MV-4-11 (cell line): ENCODE data around the gene DNAAF5.
A peak's percentile ranks its signal among the peaks of the same experiment; 100 is the strongest.

Experiments used
- DNase-seq: peaks from one replicate; lab custom pipeline; 2025; lab: John Stamatoyannopoulos, UW

The DNAAF5 gene

GRCh38 chr7:707296-708000, 19.1 kb upstream of the DNAAF5 start:
- no peak for DNase-seq

DNA sequence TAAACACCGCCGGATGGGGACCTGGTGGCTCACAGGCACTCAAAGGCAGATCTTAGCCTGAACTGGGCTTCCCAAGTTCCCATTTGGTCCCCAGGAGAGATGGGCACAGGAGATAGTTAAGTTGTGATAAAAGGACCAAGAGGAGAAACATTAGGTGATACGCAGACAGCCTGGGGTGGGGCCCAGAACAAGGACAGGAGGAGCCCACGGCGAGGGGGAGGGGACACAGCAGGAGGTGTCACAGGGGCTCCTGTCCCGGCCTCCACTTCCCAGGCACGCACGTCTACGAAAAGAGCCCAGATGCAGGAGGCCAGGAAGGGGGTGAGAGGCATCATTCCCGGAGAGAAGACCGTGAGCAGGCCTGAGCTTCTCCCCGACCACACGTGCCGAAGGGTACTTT, 16.3 kb upstream of the DNAAF5 start:
- DNase-seq, result no peak

- no peak for DNase-seq
Measured at GRCh38 chr7:711093-711921, 15.2 kb upstream of the DNAAF5 start.

- no peak for DNase-seq
Measured at GRCh38 chr7:711922-712380, 14.5 kb upstream of the DNAAF5 start.

DNA sequence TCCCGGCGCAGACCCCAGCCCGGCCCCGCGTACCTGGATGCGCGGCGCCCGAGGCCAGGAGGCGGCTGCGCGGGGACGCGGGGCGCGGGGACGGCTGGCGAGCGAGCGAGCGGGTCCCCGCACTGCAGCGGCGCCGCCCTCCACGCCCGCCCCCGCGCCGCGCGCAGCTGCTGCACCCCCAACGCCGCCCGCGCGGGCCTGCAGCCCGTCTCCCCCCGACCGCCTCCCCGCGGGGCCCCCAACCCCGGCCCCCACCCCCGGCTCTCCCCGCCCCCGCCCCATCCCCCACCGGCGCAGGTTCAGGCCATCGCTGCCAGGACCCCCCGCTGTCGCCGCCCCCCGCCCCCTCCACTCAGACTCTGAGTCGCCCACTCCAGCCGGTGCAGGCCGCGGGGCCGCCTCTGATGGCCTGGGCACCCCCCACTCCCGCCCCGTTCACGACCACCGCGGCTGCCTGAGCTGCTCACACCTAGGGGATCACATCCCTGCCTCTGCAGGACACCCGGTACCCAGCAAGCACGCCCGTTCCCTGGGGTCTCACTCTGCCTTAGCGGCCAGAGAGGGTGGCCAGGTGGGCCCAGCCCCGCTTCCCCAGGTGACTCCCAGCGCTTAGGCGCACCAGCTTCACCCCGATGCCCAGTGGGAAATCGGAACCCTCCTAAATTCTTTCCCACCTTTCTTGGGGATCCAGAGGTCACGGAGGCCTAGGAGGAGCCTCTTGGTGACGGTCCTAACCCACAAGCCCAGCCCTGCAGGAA, 13.9 kb upstream of the DNAAF5 start:
- no peak for DNase-seq

DNA sequence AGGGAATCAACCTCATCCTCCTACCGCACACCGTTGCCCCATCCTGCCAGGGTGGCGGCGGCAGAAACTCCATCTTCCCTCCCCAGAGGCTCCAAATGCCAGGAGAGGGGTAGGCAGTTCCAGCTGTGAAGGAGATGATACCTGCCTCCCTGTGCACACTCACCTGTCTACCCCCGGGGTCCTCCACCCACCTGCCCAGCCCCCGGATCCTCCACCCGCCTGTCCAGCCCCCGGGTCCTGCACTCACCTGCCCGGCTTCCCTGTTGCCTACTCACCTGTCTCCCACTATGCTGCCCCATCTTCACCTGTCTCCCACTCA, 13.4 kb upstream of the DNAAF5 start:
- no peak for DNase-seq

DNA sequence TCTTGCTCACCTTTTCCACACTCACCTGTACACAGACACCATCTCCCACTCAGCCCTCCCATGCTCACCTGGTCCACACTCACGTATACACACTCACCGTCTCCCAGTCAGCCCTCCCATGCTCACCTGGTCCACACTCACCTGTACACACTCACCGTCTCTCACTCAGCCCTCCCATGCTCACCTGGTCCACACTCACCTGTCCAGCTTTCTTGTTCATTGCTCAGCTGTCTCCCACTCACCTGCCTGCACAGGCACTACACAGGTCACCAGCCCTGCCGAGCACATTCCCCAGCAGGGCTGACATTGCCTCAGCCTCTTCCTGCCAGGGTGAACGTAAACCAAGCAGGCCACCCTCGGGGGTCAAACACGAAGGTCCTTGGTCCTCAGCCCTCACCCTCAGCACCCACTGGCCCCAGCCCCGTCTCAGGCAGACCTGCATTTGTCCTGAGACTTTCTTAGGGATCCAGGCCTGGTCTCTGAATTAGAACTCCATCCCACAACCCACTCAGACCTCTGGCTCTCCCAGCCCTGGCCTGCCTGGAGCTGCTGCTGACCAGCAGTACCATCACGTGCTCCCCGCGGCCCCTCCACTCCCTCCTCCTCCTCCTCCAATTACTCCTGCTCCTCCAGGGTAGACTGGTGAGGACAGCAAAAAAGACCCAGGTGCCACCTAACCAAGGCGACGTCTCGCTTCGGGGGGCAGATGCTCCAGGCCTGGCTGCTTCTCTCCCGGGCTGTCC, 12.8 kb upstream of the DNAAF5 start:
- DNase-seq, result no peak

GRCh38 chr7:714251-714671, 12.2 kb upstream of the DNAAF5 start:
- DNase-seq, result no peak

- DNase-seq, result no peak
Measured at GRCh38 chr7:716222-716621, 10.3 kb upstream of the DNAAF5 start.

DNA sequence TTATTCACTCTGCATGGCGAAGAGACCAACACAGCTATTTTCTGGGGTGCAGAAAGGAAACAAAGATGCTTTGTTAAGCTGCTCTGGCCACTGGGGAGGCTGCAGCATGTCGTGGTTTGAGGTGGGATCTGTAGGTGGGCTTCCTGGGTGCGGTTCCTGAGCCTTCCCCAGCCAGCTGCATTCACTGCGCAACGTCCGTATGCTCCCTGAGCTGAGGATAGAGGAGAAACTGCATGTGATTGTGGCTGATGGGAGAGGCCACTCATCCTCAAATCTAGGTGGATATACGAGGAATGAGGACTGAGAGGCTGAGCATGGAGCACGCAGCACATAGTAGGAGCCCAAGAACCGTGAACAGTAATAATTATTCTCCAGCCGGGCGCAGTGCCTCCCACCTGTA, 9.9 kb upstream of the DNAAF5 start:
- no peak for DNase-seq

DNA sequence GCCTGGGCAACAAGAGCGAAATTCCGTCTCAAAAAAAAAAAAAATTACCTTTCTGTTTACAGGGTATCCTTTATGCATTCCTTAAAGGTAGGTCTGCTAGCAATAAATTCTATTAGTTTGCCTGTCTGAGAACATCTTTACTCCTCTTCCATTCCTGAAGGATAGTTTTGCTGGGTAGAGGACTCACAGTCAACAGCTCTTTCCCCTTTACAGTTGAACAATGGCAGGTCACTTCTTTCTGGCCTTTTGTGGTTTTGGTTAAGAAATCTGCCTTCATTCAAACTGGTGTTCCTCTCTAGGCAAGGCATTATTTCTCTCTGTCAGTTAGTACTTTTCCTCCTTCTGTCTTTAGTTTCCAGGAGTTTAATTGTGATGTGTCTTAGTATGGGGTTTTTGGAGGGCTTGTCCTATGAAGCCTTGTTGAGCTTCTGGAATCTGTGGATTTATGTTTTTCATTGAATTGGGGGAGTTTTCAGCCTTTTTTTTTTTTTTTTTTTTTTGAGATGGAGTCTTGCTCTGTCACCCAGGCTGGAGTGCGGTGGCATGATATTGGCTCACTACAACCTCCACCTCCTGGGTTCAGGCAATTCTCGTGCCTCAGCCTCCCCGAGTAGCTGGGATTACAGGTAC, 4.8 kb upstream of the DNAAF5 start:
- peak; percentile 78 for DNase-seq

DNA sequence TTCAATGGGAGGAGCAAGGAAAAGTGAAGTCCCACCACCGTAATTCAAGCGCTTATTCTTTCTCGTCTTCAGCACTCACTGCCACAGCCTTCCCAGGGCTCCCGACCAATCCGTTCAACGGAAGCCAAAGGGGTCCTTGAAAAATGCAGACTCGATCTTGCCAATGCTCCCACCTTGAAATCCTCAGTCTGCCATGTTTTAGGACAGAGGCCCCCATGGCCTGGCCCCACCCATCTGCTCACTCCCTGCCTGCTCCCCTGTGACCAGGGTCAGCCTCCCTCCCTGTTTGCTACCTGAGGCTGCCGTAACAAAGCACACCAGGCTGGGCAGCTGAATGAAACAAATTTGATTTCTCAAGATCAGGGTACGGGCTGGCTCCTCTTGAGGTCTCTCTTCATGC, 3.0 kb upstream of the DNAAF5 start:
- no peak for DNase-seq

DNA sequence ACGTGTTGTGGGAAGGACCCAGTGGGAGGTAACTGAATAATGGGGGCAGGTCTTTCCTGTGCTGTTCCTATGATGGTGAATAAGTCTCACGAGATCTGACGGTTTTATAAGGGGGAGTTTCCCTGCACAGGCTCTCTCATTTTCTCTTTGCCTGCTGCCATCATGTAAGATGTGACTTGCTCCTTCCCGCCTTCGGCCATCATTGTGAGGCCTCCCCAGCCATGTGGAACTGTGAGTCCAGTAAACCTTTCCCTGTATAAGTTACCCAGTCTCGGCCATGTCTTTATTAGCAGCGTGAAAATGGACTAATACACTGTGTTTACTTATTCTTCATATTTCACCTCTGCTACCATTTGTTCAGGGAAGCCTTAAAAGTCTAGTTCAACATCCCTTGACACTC, 2.2 kb upstream of the DNAAF5 start:
- no peak for DNase-seq

DNA sequence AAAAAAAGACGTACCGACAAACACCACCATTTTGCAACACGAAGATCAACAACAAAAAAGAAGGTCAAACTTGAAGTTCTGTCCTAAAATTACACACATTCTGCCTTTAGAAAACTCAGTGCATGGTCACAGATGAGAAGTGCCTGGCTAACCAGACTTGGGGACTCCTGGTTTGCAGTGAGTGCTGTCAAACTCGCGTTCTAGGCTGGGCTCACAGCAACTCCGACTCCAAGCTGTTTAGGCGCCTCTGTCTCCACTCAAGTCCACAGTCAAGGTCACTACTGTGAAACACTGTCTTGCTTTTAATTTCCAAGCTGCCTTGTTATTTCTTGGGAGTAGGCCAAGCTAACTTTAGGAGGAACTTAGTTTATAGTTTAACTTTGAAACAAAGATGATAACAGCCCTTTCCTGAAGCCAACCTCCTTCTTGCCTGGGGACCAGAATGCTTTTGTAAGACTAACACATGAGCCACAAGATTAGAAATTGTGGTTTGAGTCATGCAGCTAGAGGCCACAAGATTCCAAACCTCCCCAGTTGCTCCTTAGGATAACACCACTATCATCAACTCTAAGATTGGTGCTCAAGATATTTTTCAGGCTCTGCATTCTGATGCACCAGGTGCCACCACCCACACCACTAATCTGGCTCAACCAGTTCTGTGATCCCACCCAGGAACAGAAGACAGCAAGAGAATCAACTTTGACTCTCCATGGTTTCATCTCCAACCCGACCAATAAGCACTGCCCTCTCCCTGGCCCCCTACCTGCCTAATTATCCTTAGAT, 1.1 kb upstream of the DNAAF5 start:
- peak; percentile 76 for DNase-seq

- no peak for DNase-seq
Measured at GRCh38 chr7:726854-727103, 280 bp downstream of the DNAAF5 start.

DNA sequence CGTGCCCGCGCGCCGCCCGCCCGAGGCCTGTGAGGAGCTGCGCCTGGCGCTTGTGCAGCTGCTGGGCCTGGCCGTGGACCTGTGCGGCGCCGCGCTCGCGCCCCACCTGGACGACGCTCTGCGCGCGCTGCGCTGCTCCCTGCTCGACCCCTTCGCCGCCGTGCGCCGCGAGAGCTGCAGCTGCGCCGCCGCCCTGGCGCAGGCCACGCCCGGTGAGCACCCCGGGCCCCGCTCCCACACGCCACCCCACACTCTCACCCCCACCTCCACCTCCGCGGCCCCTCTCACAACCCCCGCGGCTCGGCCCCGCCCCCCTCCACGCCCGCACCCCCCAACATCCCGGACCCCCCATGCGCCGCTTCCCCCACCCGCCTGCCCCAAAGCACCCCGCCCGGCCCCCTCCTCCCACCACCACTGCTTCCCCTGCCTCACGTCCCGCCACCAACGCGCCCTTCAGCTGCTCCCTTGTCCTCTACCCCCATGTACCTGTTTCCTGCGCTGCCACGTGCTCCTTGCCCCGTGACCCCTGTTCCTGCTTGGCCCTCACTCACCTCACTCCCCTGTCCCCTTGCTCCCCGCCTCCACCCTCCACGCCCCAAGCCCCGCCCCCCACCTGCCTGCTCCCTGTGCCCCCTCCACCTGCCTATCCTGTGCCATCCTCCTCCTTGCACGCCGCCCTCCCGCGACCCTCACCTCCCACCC, 756 bp downstream of the DNAAF5 start, which contains the start of gene PRKAR1B:
TSS of gene PRKAR1B (minus strand) at position 178 of the 702 bp plus-strand sequence. CDS start 15,776 bp downstream, outside the sequence.
- DNase-seq, result no peak

- DNase-seq, result no peak
Measured at GRCh38 chr7:727806-728460, 1.4 kb downstream of the DNAAF5 start.

GRCh38 chr7:728602-729001, 2.1 kb downstream of the DNAAF5 start:
- DNase-seq, result no peak

DNA sequence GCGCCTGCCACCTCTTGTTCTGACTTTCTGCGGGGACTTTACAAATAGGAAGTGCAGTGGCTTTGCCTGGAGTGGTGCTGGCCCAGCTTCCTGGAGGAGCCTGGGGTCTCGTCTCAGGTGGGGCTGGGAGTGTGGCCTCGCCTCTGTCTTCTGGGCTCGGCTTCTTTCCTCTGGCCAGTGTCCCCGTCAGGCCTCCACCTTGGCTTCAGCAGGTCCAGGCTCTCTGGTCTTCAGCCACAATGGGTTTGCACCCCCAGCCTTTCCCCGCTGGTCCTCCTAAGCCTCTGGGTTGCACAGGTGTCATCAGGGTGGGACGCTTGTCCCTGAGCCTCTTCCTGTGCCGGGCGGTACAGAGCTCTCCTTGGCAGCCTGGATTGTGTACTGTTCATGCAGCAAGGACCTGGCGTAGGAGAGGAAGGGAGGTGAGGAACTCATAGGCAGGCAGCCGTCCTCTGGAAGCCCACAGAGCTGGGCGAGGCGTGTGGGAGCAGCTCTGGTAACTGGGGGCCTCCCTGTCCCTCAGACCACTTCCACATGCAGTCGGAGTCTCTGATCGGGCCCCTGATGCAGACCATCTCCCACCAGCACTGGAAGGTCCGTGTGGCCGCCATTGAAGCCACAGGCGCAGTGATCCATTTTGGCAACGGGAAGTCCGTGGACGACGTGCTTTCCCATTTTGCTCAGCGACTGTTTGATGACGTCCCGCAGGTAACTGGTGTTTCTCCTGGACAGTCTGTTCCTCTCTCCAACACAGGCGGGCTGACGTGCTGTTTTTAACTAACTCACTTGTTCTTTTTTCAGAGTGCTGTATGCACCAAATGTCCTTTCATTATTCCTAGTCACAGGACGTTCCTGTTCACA, 2.9 kb downstream of the DNAAF5 start:
- no peak for DNase-seq
